ENCODE measurements around the gene WWOX. TPM values are rescaled to one million over a fixed set of nuclear protein-coding genes. Genes with fewer than 3 reads are reported as not detected.

The WWOX gene
- total and polyA plus RNA-seq, 2 of the 8 experiments (the other 6 are each of a cell fraction or from before 2014, with no cell fraction given): 5.4 to 16.7 TPM

DNA sequence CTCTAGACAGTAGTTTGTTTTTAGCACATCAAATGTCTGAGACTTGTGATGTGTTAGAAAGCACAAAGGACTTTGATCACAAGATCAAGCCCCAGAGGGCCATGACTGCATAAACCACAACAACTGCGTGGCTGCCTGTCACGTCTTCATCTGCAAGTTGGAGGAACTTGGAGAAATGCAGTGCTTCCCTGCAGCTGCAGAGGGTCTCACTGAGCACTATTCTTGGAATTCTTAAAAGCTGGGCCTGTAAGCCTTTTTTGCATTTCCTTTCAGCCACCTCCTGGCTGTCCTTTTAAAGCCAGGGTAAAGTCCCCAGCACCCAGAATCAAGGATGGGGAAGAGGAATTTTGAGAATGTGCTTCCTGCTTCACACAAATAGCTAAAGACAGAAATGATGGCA, 1069.8 kb downstream of the WWOX start (continued):
- TF ChIP-seq, protein P1, sequence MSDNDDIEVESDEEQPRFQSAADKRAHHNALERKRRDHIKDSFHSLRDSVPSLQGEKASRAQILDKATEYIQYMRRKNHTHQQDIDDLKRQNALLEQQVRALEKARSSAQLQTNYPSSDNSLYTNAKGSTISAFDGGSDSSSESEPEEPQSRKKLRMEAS (IDR thresholded peaks at IDR 0.05): no peak
- TF ChIP-seq BRCA1 (IDR thresholded peaks at IDR 0.05; ENCODE audit: low read depth, low read length) (no peak), GABPA (IDR thresholded peaks at IDR 0.05; ENCODE audit: borderline replicate concordance, insufficient read depth, low read length) (no peak), JUND (IDR thresholded peaks at IDR 0.05; ENCODE audit: low read length) (no peak), ZNF274 (IDR thresholded peaks at IDR 0.05; ENCODE audit: borderline replicate concordance, extremely low read depth, low read length) (no peak), SIX5 (IDR thresholded peaks at IDR 0.05; ENCODE audit: low read depth, low read length) (no peak), CBX5 (IDR thresholded peaks at IDR 0.05; ENCODE audit: low read depth, low read length) (no peak)
- TF ChIP-seq, protein P2, sequence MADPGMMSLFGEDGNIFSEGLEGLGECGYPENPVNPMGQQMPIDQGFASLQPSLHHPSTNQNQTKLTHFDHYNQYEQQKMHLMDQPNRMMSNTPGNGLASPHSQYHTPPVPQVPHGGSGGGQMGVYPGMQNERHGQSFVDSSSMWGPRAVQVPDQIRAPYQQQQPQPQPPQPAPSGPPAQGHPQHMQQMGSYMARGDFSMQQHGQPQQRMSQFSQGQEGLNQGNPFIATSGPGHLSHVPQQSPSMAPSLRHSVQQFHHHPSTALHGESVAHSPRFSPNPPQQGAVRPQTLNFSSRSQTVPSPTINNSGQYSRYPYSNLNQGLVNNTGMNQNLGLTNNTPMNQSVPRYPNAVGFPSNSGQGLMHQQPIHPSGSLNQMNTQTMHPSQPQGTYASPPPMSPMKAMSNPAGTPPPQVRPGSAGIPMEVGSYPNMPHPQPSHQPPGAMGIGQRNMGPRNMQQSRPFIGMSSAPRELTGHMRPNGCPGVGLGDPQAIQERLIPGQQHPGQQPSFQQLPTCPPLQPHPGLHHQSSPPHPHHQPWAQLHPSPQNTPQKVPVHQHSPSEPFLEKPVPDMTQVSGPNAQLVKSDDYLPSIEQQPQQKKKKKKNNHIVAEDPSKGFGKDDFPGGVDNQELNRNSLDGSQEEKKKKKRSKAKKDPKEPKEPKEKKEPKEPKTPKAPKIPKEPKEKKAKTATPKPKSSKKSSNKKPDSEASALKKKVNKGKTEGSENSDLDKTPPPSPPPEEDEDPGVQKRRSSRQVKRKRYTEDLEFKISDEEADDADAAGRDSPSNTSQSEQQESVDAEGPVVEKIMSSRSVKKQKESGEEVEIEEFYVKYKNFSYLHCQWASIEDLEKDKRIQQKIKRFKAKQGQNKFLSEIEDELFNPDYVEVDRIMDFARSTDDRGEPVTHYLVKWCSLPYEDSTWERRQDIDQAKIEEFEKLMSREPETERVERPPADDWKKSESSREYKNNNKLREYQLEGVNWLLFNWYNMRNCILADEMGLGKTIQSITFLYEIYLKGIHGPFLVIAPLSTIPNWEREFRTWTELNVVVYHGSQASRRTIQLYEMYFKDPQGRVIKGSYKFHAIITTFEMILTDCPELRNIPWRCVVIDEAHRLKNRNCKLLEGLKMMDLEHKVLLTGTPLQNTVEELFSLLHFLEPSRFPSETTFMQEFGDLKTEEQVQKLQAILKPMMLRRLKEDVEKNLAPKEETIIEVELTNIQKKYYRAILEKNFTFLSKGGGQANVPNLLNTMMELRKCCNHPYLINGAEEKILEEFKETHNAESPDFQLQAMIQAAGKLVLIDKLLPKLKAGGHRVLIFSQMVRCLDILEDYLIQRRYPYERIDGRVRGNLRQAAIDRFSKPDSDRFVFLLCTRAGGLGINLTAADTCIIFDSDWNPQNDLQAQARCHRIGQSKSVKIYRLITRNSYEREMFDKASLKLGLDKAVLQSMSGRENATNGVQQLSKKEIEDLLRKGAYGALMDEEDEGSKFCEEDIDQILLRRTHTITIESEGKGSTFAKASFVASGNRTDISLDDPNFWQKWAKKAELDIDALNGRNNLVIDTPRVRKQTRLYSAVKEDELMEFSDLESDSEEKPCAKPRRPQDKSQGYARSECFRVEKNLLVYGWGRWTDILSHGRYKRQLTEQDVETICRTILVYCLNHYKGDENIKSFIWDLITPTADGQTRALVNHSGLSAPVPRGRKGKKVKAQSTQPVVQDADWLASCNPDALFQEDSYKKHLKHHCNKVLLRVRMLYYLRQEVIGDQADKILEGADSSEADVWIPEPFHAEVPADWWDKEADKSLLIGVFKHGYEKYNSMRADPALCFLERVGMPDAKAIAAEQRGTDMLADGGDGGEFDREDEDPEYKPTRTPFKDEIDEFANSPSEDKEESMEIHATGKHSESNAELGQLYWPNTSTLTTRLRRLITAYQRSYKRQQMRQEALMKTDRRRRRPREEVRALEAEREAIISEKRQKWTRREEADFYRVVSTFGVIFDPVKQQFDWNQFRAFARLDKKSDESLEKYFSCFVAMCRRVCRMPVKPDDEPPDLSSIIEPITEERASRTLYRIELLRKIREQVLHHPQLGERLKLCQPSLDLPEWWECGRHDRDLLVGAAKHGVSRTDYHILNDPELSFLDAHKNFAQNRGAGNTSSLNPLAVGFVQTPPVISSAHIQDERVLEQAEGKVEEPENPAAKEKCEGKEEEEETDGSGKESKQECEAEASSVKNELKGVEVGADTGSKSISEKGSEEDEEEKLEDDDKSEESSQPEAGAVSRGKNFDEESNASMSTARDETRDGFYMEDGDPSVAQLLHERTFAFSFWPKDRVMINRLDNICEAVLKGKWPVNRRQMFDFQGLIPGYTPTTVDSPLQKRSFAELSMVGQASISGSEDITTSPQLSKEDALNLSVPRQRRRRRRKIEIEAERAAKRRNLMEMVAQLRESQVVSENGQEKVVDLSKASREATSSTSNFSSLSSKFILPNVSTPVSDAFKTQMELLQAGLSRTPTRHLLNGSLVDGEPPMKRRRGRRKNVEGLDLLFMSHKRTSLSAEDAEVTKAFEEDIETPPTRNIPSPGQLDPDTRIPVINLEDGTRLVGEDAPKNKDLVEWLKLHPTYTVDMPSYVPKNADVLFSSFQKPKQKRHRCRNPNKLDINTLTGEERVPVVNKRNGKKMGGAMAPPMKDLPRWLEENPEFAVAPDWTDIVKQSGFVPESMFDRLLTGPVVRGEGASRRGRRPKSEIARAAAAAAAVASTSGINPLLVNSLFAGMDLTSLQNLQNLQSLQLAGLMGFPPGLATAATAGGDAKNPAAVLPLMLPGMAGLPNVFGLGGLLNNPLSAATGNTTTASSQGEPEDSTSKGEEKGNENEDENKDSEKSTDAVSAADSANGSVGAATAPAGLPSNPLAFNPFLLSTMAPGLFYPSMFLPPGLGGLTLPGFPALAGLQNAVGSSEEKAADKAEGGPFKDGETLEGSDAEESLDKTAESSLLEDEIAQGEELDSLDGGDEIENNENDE (IDR thresholded peaks at IDR 0.05; ENCODE audit: insufficient replicate concordance, low read length): no peak
- TF ChIP-seq, protein P3, sequence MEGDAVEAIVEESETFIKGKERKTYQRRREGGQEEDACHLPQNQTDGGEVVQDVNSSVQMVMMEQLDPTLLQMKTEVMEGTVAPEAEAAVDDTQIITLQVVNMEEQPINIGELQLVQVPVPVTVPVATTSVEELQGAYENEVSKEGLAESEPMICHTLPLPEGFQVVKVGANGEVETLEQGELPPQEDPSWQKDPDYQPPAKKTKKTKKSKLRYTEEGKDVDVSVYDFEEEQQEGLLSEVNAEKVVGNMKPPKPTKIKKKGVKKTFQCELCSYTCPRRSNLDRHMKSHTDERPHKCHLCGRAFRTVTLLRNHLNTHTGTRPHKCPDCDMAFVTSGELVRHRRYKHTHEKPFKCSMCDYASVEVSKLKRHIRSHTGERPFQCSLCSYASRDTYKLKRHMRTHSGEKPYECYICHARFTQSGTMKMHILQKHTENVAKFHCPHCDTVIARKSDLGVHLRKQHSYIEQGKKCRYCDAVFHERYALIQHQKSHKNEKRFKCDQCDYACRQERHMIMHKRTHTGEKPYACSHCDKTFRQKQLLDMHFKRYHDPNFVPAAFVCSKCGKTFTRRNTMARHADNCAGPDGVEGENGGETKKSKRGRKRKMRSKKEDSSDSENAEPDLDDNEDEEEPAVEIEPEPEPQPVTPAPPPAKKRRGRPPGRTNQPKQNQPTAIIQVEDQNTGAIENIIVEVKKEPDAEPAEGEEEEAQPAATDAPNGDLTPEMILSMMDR (IDR thresholded peaks at IDR 0.05; ENCODE audit: control extremely low read depth in 1 of 3, insufficient read depth in 1 of 3, low read depth in 1 of 3, low read length in 3 of 3): peak in 2 of 3 experiments; percentile 43 to 51; a peak in 3 of 4 replicates

All from H1 (cell line).